MCF 10A (cell line): ENCODE measurements around the gene ZAP70. TPM values are rescaled to one million over a fixed set of nuclear protein-coding genes. Genes with fewer than 3 reads are reported as not detected.

Source experiments
- BruUV-seq: library from RNA; stranded (reverse); fragments of 400-500 nt; replicated peaks from 2 replicates; lab custom pipeline; 2021; lab: Mats Ljungman, UMichigan
- CTCF ChIA-PET: fragments of 300-600 bp; sonication (Branson Sonifier 250); formaldehyde crosslinking; extraction: SDS; loops from one replicate; lab custom pipeline; 2021; ENCODE audit warnings: antibody characterized with exemption, inconsistent platforms; lab: Yijun Ruan, JAX
- POLR2A ChIA-PET: fragments of 300-600, 350-650 bp; sonication (Branson Sonifier 250); formaldehyde crosslinking; extraction: SDS; loops from one replicate; lab custom pipeline; 2020; ENCODE audit warnings: antibody characterized with exemption, inconsistent platforms; lab: Yijun Ruan, JAX
- DNase-seq: peaks from one replicate; pipeline ENCODE4 v3.0.0-alpha.2; 2018; ENCODE audit not compliant: unreplicated experiment
- H3K27ac Mint-ChIP-seq: one replicate; pipeline ENCODE4 v1.8.0; 2022; ENCODE audit warnings: mild to moderate bottlenecking, low read depth, mixed read lengths; ENCODE audit not compliant: unreplicated experiment
- H3K27me3 Mint-ChIP-seq: one replicate; pipeline ENCODE4 v1.8.0; 2022; ENCODE audit warnings: mixed read lengths; ENCODE audit not compliant: insufficient read depth, unreplicated experiment
- H3K36me3 Mint-ChIP-seq: one replicate; pipeline ENCODE4 v1.8.0; 2022; ENCODE audit warnings: mild to moderate bottlenecking, moderate library complexity, mixed read lengths; ENCODE audit not compliant: insufficient read depth, unreplicated experiment
- H3K4me1 Mint-ChIP-seq: one replicate; pipeline ENCODE4 v1.8.0; 2022; ENCODE audit warnings: mixed read lengths; ENCODE audit not compliant: insufficient read depth, unreplicated experiment
- H3K4me3 Mint-ChIP-seq: one replicate; pipeline ENCODE4 v1.8.0; 2022; ENCODE audit warnings: mild to moderate bottlenecking, moderate library complexity, mixed read lengths; ENCODE audit not compliant: unreplicated experiment
- H3K9me3 Mint-ChIP-seq: one replicate; pipeline ENCODE4 v1.8.0; 2022; ENCODE audit warnings: mixed read lengths; ENCODE audit not compliant: unreplicated experiment
- intact Hi-C: fragments of 100-400 bp; cut with micrococcal nuclease; formaldehyde crosslinking; loops from 2 replicates; pipeline ENCODE4 v1.14.1; 2022
- total RNA-seq: library from RNA; stranded (reverse); gene quantifications from 2 replicates; pipeline ENCODE4 v1.2.3, GENCODE V29; 2022
- TF ChIP-seq, protein P1 (sequence below): fragments of 200-600 bp; IDR thresholded peaks from one replicate; pipeline ENCODE4 v1.8.0; 2022; ENCODE audit warnings: antibody characterized with exemption, mild to moderate bottlenecking; ENCODE audit not compliant: unreplicated experiment

Gene ZAP70
- total RNA-seq, 1 experiment from 2014 or later: not detected

DNA sequence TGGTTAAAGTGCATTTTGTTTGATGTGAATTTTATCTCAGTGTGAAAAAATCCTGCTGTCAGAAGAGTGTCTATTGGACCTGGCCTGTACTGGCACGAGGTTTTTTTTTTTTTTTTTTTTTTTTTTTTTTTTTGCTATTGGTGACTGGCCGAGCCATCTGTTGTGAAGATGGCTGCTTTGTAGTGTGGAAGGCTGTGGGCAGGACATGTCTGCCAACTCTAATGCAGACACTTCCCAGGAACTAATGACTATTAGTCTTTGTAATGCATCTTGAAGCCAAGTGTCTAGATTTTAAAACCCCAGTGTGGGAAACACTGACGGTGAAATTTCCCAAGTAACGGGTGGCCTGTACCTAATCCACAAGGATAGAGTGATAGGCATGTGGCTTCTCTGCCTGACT, 34.3 kb downstream of the ZAP70 start:
- BruUV-seq: no TSS peak
- peaks cover 9% of the 10 kb centered on the region for H3K36me3 Mint-ChIP-seq
- TF ChIP-seq, protein P1, sequence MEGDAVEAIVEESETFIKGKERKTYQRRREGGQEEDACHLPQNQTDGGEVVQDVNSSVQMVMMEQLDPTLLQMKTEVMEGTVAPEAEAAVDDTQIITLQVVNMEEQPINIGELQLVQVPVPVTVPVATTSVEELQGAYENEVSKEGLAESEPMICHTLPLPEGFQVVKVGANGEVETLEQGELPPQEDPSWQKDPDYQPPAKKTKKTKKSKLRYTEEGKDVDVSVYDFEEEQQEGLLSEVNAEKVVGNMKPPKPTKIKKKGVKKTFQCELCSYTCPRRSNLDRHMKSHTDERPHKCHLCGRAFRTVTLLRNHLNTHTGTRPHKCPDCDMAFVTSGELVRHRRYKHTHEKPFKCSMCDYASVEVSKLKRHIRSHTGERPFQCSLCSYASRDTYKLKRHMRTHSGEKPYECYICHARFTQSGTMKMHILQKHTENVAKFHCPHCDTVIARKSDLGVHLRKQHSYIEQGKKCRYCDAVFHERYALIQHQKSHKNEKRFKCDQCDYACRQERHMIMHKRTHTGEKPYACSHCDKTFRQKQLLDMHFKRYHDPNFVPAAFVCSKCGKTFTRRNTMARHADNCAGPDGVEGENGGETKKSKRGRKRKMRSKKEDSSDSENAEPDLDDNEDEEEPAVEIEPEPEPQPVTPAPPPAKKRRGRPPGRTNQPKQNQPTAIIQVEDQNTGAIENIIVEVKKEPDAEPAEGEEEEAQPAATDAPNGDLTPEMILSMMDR: no peak
- no peak for DNase-seq
- no peak overlapping the region for H3K27ac Mint-ChIP-seq
- no peaks in the 10 kb centered on the region for H3K9me3 Mint-ChIP-seq
- ChIA-PET POLR2A (no interaction called here), CTCF (interaction anchor here (0.6 to 1.5 kb wide), 3 partner anchors 50 to 748 kb away, joined by 3 to 4 read pairs (median 3); no protein-coding TSS in a partner anchor)
- H3K27me3 Mint-ChIP-seq: no peaks in the 10 kb centered on the region
- intact Hi-C loops: loop anchor here (1.0 kb wide), 1 partner anchor 47 kb away; no protein-coding TSS in a partner anchor
- peaks cover 20% of the 10 kb centered on the region for H3K4me1 Mint-ChIP-seq
- no peak overlapping the region for H3K4me3 Mint-ChIP-seq

DNA sequence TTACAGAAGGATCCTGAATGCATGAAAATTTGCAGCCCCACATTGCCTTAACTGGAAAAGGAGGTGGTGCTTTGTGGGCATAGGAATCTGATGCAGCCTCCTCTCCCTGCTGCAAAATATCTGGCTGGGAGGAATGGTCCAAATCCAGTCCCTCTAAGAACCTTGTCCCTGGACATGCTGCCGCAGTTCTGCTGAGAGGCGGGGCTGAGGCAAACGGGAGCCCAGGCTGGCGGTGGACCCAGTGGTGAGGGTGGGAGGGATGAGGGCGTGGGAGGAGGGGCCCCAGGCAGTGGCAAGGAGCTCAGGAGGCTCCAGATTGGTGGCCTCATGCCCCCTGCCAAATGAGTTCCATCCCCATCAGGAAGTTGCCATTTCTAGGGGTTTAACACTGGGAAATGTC, 36.2 kb downstream of the ZAP70 start:
- Mint-ChIP-seq H3K27me3 (no peaks in the 10 kb centered on the region), H3K27ac (no peak overlapping the region), H3K9me3 (no peaks in the 10 kb centered on the region), H3K36me3 (peaks cover 7% of the 10 kb centered on the region), H3K4me1 (peaks cover 26% of the 10 kb centered on the region), H3K4me3 (no peak overlapping the region)
- BruUV-seq: no TSS peak
- intact Hi-C loops: no loop called here
- TF ChIP-seq, protein P1: no peak
- DNase-seq: no peak
- ChIA-PET CTCF (interaction anchor here (6.8 kb wide), 1 partner anchor 51 kb away, joined by 40 read pairs; no protein-coding TSS in a partner anchor), POLR2A (no interaction called here)

DNA sequence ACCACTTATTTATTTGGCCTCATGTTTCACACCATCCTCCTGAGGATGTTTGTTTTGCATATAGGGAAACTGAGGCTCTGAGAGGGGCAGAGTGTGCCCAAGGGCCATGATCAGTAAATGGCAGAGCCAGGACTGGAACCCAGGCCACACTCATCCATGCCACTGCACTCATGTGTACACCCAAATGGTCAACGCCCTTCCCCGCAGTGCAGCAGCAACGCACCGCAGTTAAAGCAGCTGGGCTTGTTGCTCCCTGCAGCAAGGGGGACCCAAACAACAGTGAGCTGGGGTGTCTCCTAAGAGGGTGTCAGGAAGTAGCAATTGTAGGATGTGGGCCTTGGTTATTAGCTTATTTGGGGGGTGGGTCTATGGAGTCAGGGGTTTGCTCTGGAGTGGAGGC, 36.6 kb downstream of the ZAP70 start:
- intact Hi-C loops: no loop called here
- H3K4me3 Mint-ChIP-seq: no peak overlapping the region

DNA sequence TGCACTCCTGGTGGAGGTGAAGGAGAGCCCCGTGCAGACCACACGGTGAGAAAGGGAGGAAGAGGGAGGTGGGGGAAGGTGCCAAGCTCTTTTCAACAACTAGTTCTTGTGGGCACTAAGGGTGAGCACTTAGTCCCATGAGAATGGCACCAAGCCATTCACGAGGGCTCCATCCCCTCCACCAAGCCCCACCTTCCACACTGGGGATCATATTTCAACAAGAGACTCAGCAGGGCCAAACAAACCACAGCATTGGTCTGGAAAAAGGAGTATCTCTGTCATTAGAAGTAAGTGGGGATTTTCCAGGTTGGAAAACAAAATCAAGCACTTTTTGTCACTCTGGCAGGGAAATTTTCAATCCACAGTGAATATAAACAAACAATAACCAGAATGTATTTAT, 38.4 kb downstream of the ZAP70 start:
- peak; percentile 53 for DNase-seq
- Mint-ChIP-seq H3K4me3 (no peak overlapping the region), H3K9me3 (no peaks in the 10 kb centered on the region), H3K27ac (peak overlapping the region; percentile 30), H3K27me3 (no peaks in the 10 kb centered on the region), H3K36me3 (peaks cover 21% of the 10 kb centered on the region), H3K4me1 (peaks cover 17% of the 10 kb centered on the region)
- BruUV-seq: no TSS peak
- ChIA-PET POLR2A (no interaction called here), CTCF (interaction anchor here (0.5 to 6.8 kb wide), 3 partner anchors 11 to 53 kb away, joined by 3 to 40 read pairs (median 7); no protein-coding TSS in a partner anchor)
- TF ChIP-seq, protein P1: no peak
- intact Hi-C loops: no loop called here

More for the DNA sequence above, 36.6 kb downstream of the ZAP70 start:
- peaks cover 26% of the 10 kb centered on the region for H3K4me1 Mint-ChIP-seq
- H3K36me3 Mint-ChIP-seq: peaks cover 7% of the 10 kb centered on the region
- ChIA-PET CTCF (interaction anchor here (1.6 to 6.8 kb wide), 2 partner anchors 9 to 51 kb away, joined by 7 to 40 read pairs; no protein-coding TSS in a partner anchor), POLR2A (no interaction called here)
- no TSS peak for BruUV-seq
- H3K27me3 Mint-ChIP-seq: no peaks in the 10 kb centered on the region
- no peak overlapping the region for H3K27ac Mint-ChIP-seq
- no peaks in the 10 kb centered on the region for H3K9me3 Mint-ChIP-seq
- TF ChIP-seq, protein P1: no peak
- DNase-seq: no peak
